Upper lobe of left lung (tissue), 6 donors: ENCODE measurements around the gene ZMYND8. TPM values are rescaled to one million over a fixed set of nuclear protein-coding genes. Genes with fewer than 3 reads are reported as not detected.
A peak's percentile ranks its signal among the peaks of the same experiment; 100 is the strongest.

Experiments used
- ATAC-seq, 2 donors: fragments of 200-7000 bp; cut with Tn5 transposase; one replicate each; pipeline ENCODE4 v1.9.1; 2022; ENCODE audit warnings: mild to moderate bottlenecking in 2 of 2, moderate library complexity in 2 of 2; ENCODE audit not compliant: low FRiP score in 2 of 2
- DNase-seq, 2 donors: peaks; one replicate each; pipeline ENCODE4 v3.0.0-alpha.2; 2019 to 2020
- H3K27ac ChIP-seq, 4 donors: fragments of 200-600 bp; sonication (generic); one replicate each; pipeline ENCODE4 v1.5.1; 2016 to 2019
- H3K27me3 ChIP-seq, 4 donors: fragments of 200-600 bp; sonication (generic); one replicate each; pipeline ENCODE4 v1.5.1; 2017 to 2019
- H3K36me3 ChIP-seq, 4 donors: fragments of 200-600 bp; sonication (generic); one replicate each; pipeline ENCODE4 v1.5.1; 2016 to 2019
- H3K4me1 ChIP-seq, 4 donors: fragments of 200-600 bp; sonication (generic); one replicate each; pipeline ENCODE4 v1.5.1; 2018 to 2019
- H3K4me3 ChIP-seq, 4 donors: fragments of 200-600 bp; sonication (generic); one replicate each; pipeline ENCODE4 v1.5.1; 2017 to 2019; ENCODE audit warnings: mild to moderate bottlenecking in 2 of 4, moderate library complexity in 1 of 4
- H3K9me3 ChIP-seq, 4 donors: fragments of 200-600 bp; sonication (generic); one replicate each; pipeline ENCODE4 v1.5.1; 2018 to 2019
- CTCF ChIP-seq, 6 experiments: fragments of 450-650 bp in 4 of 6; fragments of 200-600 bp in 2 of 6; sonication (generic) in 2 of 6; IDR thresholded peaks; one replicate each; pipeline ENCODE4 v1.5.1; 2016 to 2019; ENCODE audit warnings: antibody characterized with exemption in 6 of 6
- EP300 ChIP-seq, 4 donors: sonication (generic); formaldehyde crosslinking; IDR thresholded peaks; one replicate each; pipeline ENCODE4 v1.5.1; 2017; ENCODE audit warnings: antibody characterized with exemption in 4 of 4, control low read depth in 2 of 4
- POLR2A ChIP-seq, 4 donors: fragments of 450-650 bp; IDR thresholded peaks; one replicate each; pipeline ENCODE4 v1.5.1; 2016 to 2017; ENCODE audit warnings: antibody characterized with exemption in 4 of 4, mild to moderate bottlenecking in 2 of 4
- POLR2AphosphoS5 ChIP-seq, 2 donors: sonication (generic); formaldehyde crosslinking; IDR thresholded peaks; one replicate each; pipeline ENCODE4 v1.5.1; 2017; ENCODE audit warnings: antibody characterized with exemption in 2 of 2
- WGBS, 2 donors: methylation state at CpG; one replicate each; pipeline ENCODE4 v1.1.5; 2017 to 2018; 5-methylcytosine and 5-hydroxymethylcytosine counted together
- total RNA-seq, 6 donors: library from RNA; depleted of rRNA in 4 of 6; stranded (reverse); fragments of >200 nt in 4 of 6; gene quantifications; one replicate each; pipeline versions ENCODE4 v1.1.0 to v1.2.1, GENCODE V29; 2016 to 2021
- donor health status: DM: no; HTN: no; CAD: no; lungs with moderate emphysema.
- donor health status: DM: no; HTN: yes; CAD: no; lungs with severe emphysema.

Gene ZMYND8
- total RNA-seq, 6 donors from 2014 or later = 24.6 to 120 (median 51.8) TPM

GRCh38 chr20:47335251-47336128 is 21.0 kb downstream of the ZMYND8 start:
- Histone ChIP-seq H3K4me3 (no peak overlapping the region), H3K27me3 (no peaks in the 10 kb centered on the region), H3K36me3 (peaks cover 0 to 3% (median 0%) of the 10 kb centered on the region in 4 donors), H3K9me3 (no peaks in the 10 kb centered on the region), H3K27ac (peak overlapping the region; percentile 83 to 89 (median 86)), H3K4me1 (peaks cover 30 to 59% (median 46%) of the 10 kb centered on the region in 4 donors)
- TF ChIP-seq EP300 (IDR thresholded peaks at IDR 0.05) = no peak
- TF ChIP-seq CTCF (IDR thresholded peaks at IDR 0.05) = no peak
- no peak for TF ChIP-seq POLR2A (IDR thresholded peaks at IDR 0.05)
- no peak for TF ChIP-seq POLR2AphosphoS5 (IDR thresholded peaks at IDR 0.05)
- DNase-seq (no peak), ATAC-seq (no peak)
- WGBS, 2 donors = 83 to 89% methylated on average over 12 of the region's 12 CpGs

GRCh38 chr20:47334022-47334551 is 22.4 kb downstream of the ZMYND8 start:
- Histone ChIP-seq H3K27ac (peak overlapping the region; percentile 83 to 89 (median 86)), H3K9me3 (no peaks in the 10 kb centered on the region), H3K27me3 (no peaks in the 10 kb centered on the region), H3K4me1 (peaks cover 39 to 63% (median 54%) of the 10 kb centered on the region in 4 donors), H3K36me3 (peaks cover 0 to 3% (median 0%) of the 10 kb centered on the region in 4 donors), H3K4me3 (peak overlapping the region in 2 of 4 donors; percentile 3 to 28)
- DNase-seq (no peak), ATAC-seq (peak; percentile 83 to 86)
- TF ChIP-seq POLR2A (IDR thresholded peaks at IDR 0.05) (peak in 2 of 4 donors; percentile 4 to 46), CTCF (IDR thresholded peaks at IDR 0.05) (no peak), POLR2AphosphoS5 (IDR thresholded peaks at IDR 0.05) (peak; percentile 84 to 98), EP300 (IDR thresholded peaks at IDR 0.05) (peak; percentile 86 to 100 (median 96))
- WGBS, 2 donors = 22 to 35% methylated on average over 6 of the region's 6 CpGs

GRCh38 chr20:47332381-47333206 is 23.9 kb downstream of the ZMYND8 start:
- H3K9me3 ChIP-seq = no peaks in the 10 kb centered on the region
- no peak for DNase-seq
- ATAC-seq = no peak
- WGBS, 2 donors = 87% methylated on average over 8 of the region's 8 CpGs
- H3K36me3 ChIP-seq = no peaks in the 10 kb centered on the region
- TF ChIP-seq CTCF (IDR thresholded peaks at IDR 0.05) (no peak), EP300 (IDR thresholded peaks at IDR 0.05) (no peak)
- no peaks in the 10 kb centered on the region for H3K27me3 ChIP-seq
- peak overlapping the region; percentile 83 to 89 (median 86) for H3K27ac ChIP-seq
- H3K4me1 ChIP-seq = peaks cover 40 to 71% (median 59%) of the 10 kb centered on the region in 4 donors
- no peak overlapping the region for H3K4me3 ChIP-seq

GRCh38 chr20:47330933-47331708 is 25.4 kb downstream of the ZMYND8 start:
- peak in 1 of 2 donors; percentile 38 for ATAC-seq
- Histone ChIP-seq H3K4me1 (peaks cover 40 to 69% (median 61%) of the 10 kb centered on the region in 4 donors), H3K27me3 (no peaks in the 10 kb centered on the region), H3K4me3 (no peak overlapping the region), H3K36me3 (no peaks in the 10 kb centered on the region), H3K27ac (peak overlapping the region; percentile 16 to 89 (median 74)), H3K9me3 (no peaks in the 10 kb centered on the region)
- WGBS, 2 donors = 77% methylated on average over 10 of the region's 10 CpGs
- peak in 1 of 2 donors; percentile 15 for TF ChIP-seq POLR2AphosphoS5 (IDR thresholded peaks at IDR 0.05)
- TF ChIP-seq CTCF (IDR thresholded peaks at IDR 0.05) = no peak
- TF ChIP-seq EP300 (IDR thresholded peaks at IDR 0.05) = no peak
- DNase-seq = no peak
